Prostate gland (tissue), 2 donors: Measurements from ENCODE around the gene VWA8. TPM values are rescaled to one million over a fixed set of nuclear protein-coding genes. Genes with fewer than 3 reads are reported as not detected.

Source experiments
- DNase-seq: peaks from one replicate; pipeline ENCODE4 v3.0.0-alpha.2; 2019; ENCODE audit warnings: low spot score
- H3K27ac ChIP-seq, 2 donors: fragments of 200-600 bp; sonication (generic); 2 replicates each; pipeline ENCODE4 v1.5.1; 2017 to 2019
- H3K27me3 ChIP-seq: fragments of 200-600 bp; sonication (generic); replicated peaks from 2 replicates; pipeline ENCODE4 v1.5.1; 2019; ENCODE audit not compliant: insufficient read depth
- H3K36me3 ChIP-seq, 2 donors: fragments of 200-600 bp; sonication (generic); 1 replicate in 1 of 2; 2 replicates in 1 of 2; pipeline versions ENCODE4 v1.5.1 to v1.8.1; 2017 to 2019
- H3K4me1 ChIP-seq: fragments of 200-600 bp; sonication (generic); replicated peaks from 2 replicates; pipeline ENCODE4 v1.5.1; 2019
- H3K4me3 ChIP-seq, 2 donors: fragments of 200-600 bp; sonication (generic); 2 replicates each; pipeline ENCODE4 v1.5.1; 2017 to 2019
- H3K9me3 ChIP-seq: fragments of 200-600 bp; sonication (generic); 2 replicates; pipeline ENCODE4 v1.5.1; 2017
- POLR2A ChIP-seq: fragments of 450-650 bp; IDR thresholded peaks from one replicate; pipeline ENCODE4 v1.6.1; 2016; ENCODE audit warnings: antibody characterized with exemption, mild to moderate bottlenecking
- POLR2AphosphoS5 ChIP-seq: sonication (generic); formaldehyde crosslinking; IDR thresholded peaks from one replicate; pipeline ENCODE4 v1.6.1; 2017; ENCODE audit warnings: antibody characterized with exemption
- WGBS: methylation state at CpG from one replicate; pipeline ENCODE4 v1.1.5; 2018; 5-methylcytosine and 5-hydroxymethylcytosine counted together
- intact Hi-C: fragments of 100-400 bp; cut with DNase I; formaldehyde crosslinking; loops from one replicate; pipeline ENCODE4 v1.14.2; 2022
- total RNA-seq, 2 donors: library from RNA; depleted of rRNA; stranded (reverse); fragments of >200 nt; gene quantifications; one replicate each; pipeline ENCODE4 v1.1.0, GENCODE V29; 2016
- TF ChIP-seq, protein P1 (sequence below), 4 experiments: fragments of 200-600 bp in 2 of 4; fragments of 450-650 bp in 2 of 4; sonication (generic) in 2 of 4; IDR thresholded peaks; 1 replicate in 3 of 4; 2 replicates in 1 of 4; pipeline ENCODE4 v1.5.1; 2016 to 2019; ENCODE audit warnings: antibody characterized with exemption in 4 of 4, mild to moderate bottlenecking in 2 of 4, moderate library complexity in 2 of 4

The VWA8 gene
- total RNA-seq, 2 donors from 2014 or later, result 18.1 to 21.8 TPM

DNA sequence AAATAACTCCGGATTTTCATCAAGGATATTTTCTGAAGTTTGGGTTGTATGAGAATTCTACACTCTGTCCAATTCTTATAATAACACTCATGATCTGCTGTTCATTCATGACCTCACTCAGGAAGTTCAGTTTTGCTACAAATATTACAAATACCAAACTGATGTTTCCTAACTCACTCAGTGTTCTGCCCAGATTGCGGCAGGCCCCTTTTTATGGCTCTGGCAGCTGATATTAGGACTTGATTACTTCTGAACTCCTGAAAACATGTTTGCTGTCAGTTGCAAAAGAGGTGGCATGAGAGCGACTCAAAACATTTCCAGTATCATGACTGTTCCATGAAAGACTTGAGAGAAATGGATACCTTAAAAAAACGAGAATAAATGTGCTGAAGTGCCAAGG is 315.6 kb downstream of the VWA8 start:
- Histone ChIP-seq H3K27me3 (no peaks in the 10 kb centered on the region), H3K36me3 (no peaks in the 10 kb centered on the region), H3K27ac (peak overlapping the region; percentile 55 to 57), H3K9me3 (no peaks in the 10 kb centered on the region), H3K4me1 (peaks cover 2% of the 10 kb centered on the region), H3K4me3 (no peak overlapping the region)
- TF ChIP-seq POLR2A, result no peak
- peak; percentile 78 for TF ChIP-seq POLR2AphosphoS5
- DNase-seq, result peak; percentile 43
- WGBS, result 23% methylated on average over 4 of the region's 4 CpGs
- intact Hi-C loops, result no loop called here

DNA sequence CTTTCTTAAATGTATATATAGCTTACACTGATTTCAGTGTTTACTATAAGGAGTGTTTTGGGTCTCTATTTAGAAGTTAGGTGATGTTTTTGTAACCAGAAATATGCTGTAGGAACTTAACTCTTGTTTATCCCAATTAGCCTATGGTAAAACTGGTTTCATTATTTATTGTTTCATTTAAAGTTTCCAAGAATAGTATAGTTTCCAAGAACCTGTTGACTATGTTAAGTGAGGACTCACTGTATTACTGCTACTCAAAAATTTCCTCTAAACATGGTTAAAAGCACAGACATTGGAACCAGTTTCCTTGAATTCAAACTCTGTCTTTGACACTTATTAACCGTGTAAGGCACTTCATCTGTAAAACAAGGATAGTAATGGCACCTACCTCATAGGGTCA is 316.2 kb downstream of the VWA8 start:
- WGBS, result 76% methylated on average over 1 of the region's 1 CpG
- Histone ChIP-seq H3K9me3 (no peaks in the 10 kb centered on the region), H3K27me3 (no peaks in the 10 kb centered on the region), H3K27ac (peak overlapping the region; percentile 55 to 57), H3K4me1 (peaks cover 3% of the 10 kb centered on the region), H3K36me3 (no peaks in the 10 kb centered on the region), H3K4me3 (no peak overlapping the region)
- TF ChIP-seq POLR2A, result no peak
- no peak for TF ChIP-seq POLR2AphosphoS5
- TF ChIP-seq, protein P1, sequence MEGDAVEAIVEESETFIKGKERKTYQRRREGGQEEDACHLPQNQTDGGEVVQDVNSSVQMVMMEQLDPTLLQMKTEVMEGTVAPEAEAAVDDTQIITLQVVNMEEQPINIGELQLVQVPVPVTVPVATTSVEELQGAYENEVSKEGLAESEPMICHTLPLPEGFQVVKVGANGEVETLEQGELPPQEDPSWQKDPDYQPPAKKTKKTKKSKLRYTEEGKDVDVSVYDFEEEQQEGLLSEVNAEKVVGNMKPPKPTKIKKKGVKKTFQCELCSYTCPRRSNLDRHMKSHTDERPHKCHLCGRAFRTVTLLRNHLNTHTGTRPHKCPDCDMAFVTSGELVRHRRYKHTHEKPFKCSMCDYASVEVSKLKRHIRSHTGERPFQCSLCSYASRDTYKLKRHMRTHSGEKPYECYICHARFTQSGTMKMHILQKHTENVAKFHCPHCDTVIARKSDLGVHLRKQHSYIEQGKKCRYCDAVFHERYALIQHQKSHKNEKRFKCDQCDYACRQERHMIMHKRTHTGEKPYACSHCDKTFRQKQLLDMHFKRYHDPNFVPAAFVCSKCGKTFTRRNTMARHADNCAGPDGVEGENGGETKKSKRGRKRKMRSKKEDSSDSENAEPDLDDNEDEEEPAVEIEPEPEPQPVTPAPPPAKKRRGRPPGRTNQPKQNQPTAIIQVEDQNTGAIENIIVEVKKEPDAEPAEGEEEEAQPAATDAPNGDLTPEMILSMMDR (IDR thresholded peaks at IDR 0.05), result no peak
- intact Hi-C loops, result no loop called here
- DNase-seq, result no peak

DNA sequence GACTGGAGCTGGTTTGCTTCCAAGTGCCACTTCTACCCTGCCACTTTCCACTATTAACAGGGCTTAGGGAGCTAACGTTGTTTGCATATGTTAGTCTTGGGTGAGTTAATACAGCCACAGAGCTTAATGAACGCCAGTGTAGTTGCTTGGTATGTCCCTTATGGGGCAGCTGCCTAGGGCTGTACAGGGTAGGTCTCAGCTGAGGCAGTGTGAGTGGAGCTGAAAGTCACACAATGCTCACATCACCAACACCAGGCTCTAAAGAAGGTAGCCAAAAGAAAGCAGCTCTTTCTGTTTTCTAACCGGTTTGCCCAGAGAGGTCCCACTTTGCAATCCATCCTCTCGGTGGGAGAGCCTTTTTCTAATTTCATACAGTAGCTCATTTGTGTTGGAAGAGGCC is 317.4 kb downstream of the VWA8 start:
- Histone ChIP-seq H3K9me3 (no peaks in the 10 kb centered on the region), H3K4me3 (no peak overlapping the region), H3K27me3 (no peaks in the 10 kb centered on the region), H3K27ac (peak overlapping the region in 1 of 2 donors; percentile 55), H3K4me1 (peaks cover 3% of the 10 kb centered on the region), H3K36me3 (no peaks in the 10 kb centered on the region)
- 52% methylated on average over 4 of the region's 4 CpGs for WGBS
- intact Hi-C loops, result no loop called here
- no peak for DNase-seq
- TF ChIP-seq POLR2AphosphoS5 (no peak), POLR2A (no peak)
- TF ChIP-seq, protein P1 (IDR thresholded peaks at IDR 0.05), result no peak

DNA sequence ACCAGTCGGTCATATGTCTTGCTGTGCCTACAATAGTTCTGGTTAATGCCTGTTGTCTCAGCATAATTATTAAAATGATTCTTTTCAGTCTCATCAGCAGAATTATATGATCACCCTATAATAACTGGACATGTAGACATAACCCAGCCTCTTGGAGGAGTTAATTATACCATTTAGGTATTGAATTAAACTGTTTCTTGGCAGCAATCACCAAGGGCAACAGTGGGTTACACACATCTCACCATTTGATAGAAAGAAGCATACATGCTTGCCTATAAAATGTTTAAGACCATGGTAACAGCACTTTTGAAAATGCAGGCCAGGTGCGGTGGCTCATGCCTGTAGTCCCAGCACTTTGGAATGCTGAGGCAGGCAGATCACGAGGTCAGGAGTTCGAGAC is 318.9 kb downstream of the VWA8 start:
- no peak for DNase-seq
- intact Hi-C loops, result no loop called here
- Histone ChIP-seq H3K4me3 (no peak overlapping the region), H3K4me1 (peaks cover 3% of the 10 kb centered on the region), H3K36me3 (no peaks in the 10 kb centered on the region), H3K27me3 (no peaks in the 10 kb centered on the region), H3K27ac (no peak overlapping the region), H3K9me3 (no peaks in the 10 kb centered on the region)
- TF ChIP-seq, protein P1 (IDR thresholded peaks at IDR 0.05), result no peak
- TF ChIP-seq POLR2A (no peak), POLR2AphosphoS5 (no peak)
- 88% methylated on average over 4 of the region's 4 CpGs for WGBS

DNA sequence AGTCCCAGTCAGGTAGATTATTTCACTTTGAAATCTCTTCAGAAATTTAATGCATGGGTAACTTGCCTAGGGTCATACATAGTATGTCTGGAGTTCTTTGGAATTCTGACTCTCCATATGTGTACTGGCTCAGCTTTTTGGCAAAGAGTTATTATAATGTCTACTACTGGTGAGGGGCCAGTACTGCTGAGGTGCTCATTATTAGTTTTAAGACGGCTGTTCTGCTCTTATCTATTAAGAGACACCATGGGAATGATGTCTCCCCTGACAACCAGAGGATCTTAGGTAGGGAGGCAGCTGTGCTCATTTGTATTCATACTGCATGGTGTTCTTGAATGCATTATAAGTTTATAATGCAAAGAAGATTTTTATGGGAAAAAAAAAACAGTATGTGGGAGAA is 319.5 kb downstream of the VWA8 start:
- H3K4me1 ChIP-seq, result peaks cover 3% of the 10 kb centered on the region
- WGBS, result 53% methylated on average over 1 of the region's 1 CpG
- H3K4me3 ChIP-seq, result no peak overlapping the region
- H3K9me3 ChIP-seq, result no peaks in the 10 kb centered on the region
- TF ChIP-seq POLR2A (no peak), POLR2AphosphoS5 (no peak)
- TF ChIP-seq, protein P1 (IDR thresholded peaks at IDR 0.05), result no peak
- H3K36me3 ChIP-seq, result no peaks in the 10 kb centered on the region
- intact Hi-C loops, result no loop called here
- H3K27ac ChIP-seq, result no peak overlapping the region
- H3K27me3 ChIP-seq, result no peaks in the 10 kb centered on the region
- DNase-seq, result no peak
